Tibial nerve (tissue), 4 donors: ENCODE results near the gene RFK. TPM values are rescaled to one million over a fixed set of nuclear protein-coding genes. Genes with fewer than 3 reads are reported as not detected.

Experiments used
- DNase-seq, 2 donors: peaks; one replicate each; pipeline ENCODE4 v3.0.0-alpha.2; 2019; ENCODE audit warnings: low spot score in 2 of 2
- H3K27ac ChIP-seq, 4 donors: fragments of 200-600 bp; sonication (generic) in 3 of 4; one replicate each; pipeline ENCODE4 v1.5.1; 2017 to 2019; ENCODE audit warnings: mild to moderate bottlenecking in 1 of 4
- H3K27me3 ChIP-seq, 2 donors: fragments of 200-600 bp; sonication (generic) in 1 of 2; one replicate each; pipeline versions ENCODE4 v1.5.1 to v1.6.0; 2017 to 2019
- H3K36me3 ChIP-seq, 3 donors: fragments of 200-600 bp; sonication (generic); one replicate each; pipeline ENCODE4 v1.5.1; 2018 to 2019
- H3K4me1 ChIP-seq, 4 donors: fragments of 200-600 bp; sonication (generic) in 3 of 4; one replicate each; pipeline ENCODE4 v1.5.1; 2017 to 2019
- H3K4me3 ChIP-seq, 4 donors: fragments of 200-600 bp; sonication (generic) in 3 of 4; one replicate each; pipeline ENCODE4 v1.5.1; 2017 to 2019; ENCODE audit warnings: mild to moderate bottlenecking in 1 of 4, moderate library complexity in 1 of 4
- H3K9me3 ChIP-seq, 4 donors: fragments of 200-600 bp; sonication (generic) in 3 of 4; one replicate each; pipeline ENCODE4 v1.5.1; 2017 to 2019
- CTCF ChIP-seq, 5 experiments: fragments of 200-600 bp in 3 of 5; fragments of 450-650 bp in 2 of 5; sonication (generic) in 3 of 5; IDR thresholded peaks; one replicate each; pipeline ENCODE4 v1.5.1; 2016 to 2019; ENCODE audit warnings: antibody characterized with exemption in 5 of 5, mild to moderate bottlenecking in 3 of 5, moderate library complexity in 2 of 5
- EP300 ChIP-seq, 2 donors: sonication (generic); formaldehyde crosslinking; IDR thresholded peaks; one replicate each; pipeline ENCODE4 v1.6.1; 2017; ENCODE audit warnings: antibody characterized with exemption in 2 of 2, mild to moderate bottlenecking in 1 of 2
- POLR2A ChIP-seq, 2 donors: fragments of 450-650 bp; IDR thresholded peaks; one replicate each; pipeline ENCODE4 v1.6.1; 2017; ENCODE audit warnings: antibody characterized with exemption in 2 of 2, mild to moderate bottlenecking in 2 of 2, moderate library complexity in 2 of 2
- WGBS, 2 donors: methylation state at CpG; one replicate each; pipeline ENCODE4 v1.1.5; 2018; 5-methylcytosine and 5-hydroxymethylcytosine counted together
- total RNA-seq, 4 donors: library from RNA; depleted of rRNA; stranded (reverse); fragments of >200 nt; gene quantifications; one replicate each; pipeline ENCODE4 v1.1.0, GENCODE V29; 2016

Gene RFK
- total RNA-seq, 4 donors from 2014 or later: 8.8 to 11.4 (median 9.9) TPM

GRCh38 chr9:76359766-76360165 lies 34.5 kb downstream of the RFK start:
- DNase-seq: no peak
- 79 to 84% methylated on average over 2 of the region's 2 CpGs for WGBS, 2 donors

GRCh38 chr9:76359365-76359764 lies 34.9 kb downstream of the RFK start:
- Histone ChIP-seq H3K4me1 (no peaks in the 10 kb centered on the region), H3K27ac (no peak overlapping the region), H3K4me3 (no peak overlapping the region), H3K27me3 (no peaks in the 10 kb centered on the region), H3K36me3 (no peaks in the 10 kb centered on the region), H3K9me3 (no peaks in the 10 kb centered on the region)
- no peak for TF ChIP-seq CTCF (IDR thresholded peaks at IDR 0.05)
- 84 to 91% methylated on average over 4 of the region's 4 CpGs for WGBS, 2 donors
- no peak for DNase-seq

More at GRCh38 chr9:76359766-76360165, 34.5 kb downstream of the RFK start:
- Histone ChIP-seq H3K27me3 (no peaks in the 10 kb centered on the region), H3K9me3 (no peaks in the 10 kb centered on the region), H3K4me1 (no peaks in the 10 kb centered on the region), H3K36me3 (no peaks in the 10 kb centered on the region), H3K27ac (no peak overlapping the region), H3K4me3 (no peak overlapping the region)
- TF ChIP-seq POLR2A (IDR thresholded peaks at IDR 0.05) (no peak), CTCF (IDR thresholded peaks at IDR 0.05) (no peak), EP300 (IDR thresholded peaks at IDR 0.05) (no peak)

GRCh38 chr9:76358628-76359280 lies 35.5 kb downstream of the RFK start:
- Histone ChIP-seq H3K36me3 (no peaks in the 10 kb centered on the region), H3K4me3 (no peak overlapping the region), H3K27ac (no peak overlapping the region), H3K9me3 (no peaks in the 10 kb centered on the region), H3K4me1 (no peaks in the 10 kb centered on the region), H3K27me3 (no peaks in the 10 kb centered on the region)
- DNase-seq: no peak
- WGBS, 2 donors: 94% methylated on average over 10 of the region's 10 CpGs
- TF ChIP-seq CTCF (IDR thresholded peaks at IDR 0.05) (no peak), EP300 (IDR thresholded peaks at IDR 0.05) (no peak), POLR2A (IDR thresholded peaks at IDR 0.05) (no peak)

- no peaks in the 10 kb centered on the region for H3K9me3 ChIP-seq
- TF ChIP-seq EP300 (IDR thresholded peaks at IDR 0.05) (no peak), POLR2A (IDR thresholded peaks at IDR 0.05) (no peak), CTCF (IDR thresholded peaks at IDR 0.05) (no peak)
- no peaks in the 10 kb centered on the region for H3K4me1 ChIP-seq
- no peak overlapping the region for H3K27ac ChIP-seq
- no peaks in the 10 kb centered on the region for H3K27me3 ChIP-seq
- no peaks in the 10 kb centered on the region for H3K36me3 ChIP-seq
- 51 to 62% methylated on average over 1 of the region's 1 CpG for WGBS, 2 donors
- DNase-seq: no peak
- no peak overlapping the region for H3K4me3 ChIP-seq
Measured at GRCh38 chr9:76357555-76357954, 36.7 kb downstream of the RFK start.

GRCh38 chr9:76355886-76356285 lies 38.3 kb downstream of the RFK start:
- TF ChIP-seq EP300 (IDR thresholded peaks at IDR 0.05) (no peak), CTCF (IDR thresholded peaks at IDR 0.05) (no peak), POLR2A (IDR thresholded peaks at IDR 0.05) (no peak)
- Histone ChIP-seq H3K27me3 (no peaks in the 10 kb centered on the region), H3K27ac (no peak overlapping the region), H3K4me1 (no peaks in the 10 kb centered on the region), H3K9me3 (no peaks in the 10 kb centered on the region), H3K36me3 (no peaks in the 10 kb centered on the region), H3K4me3 (no peak overlapping the region)
- DNase-seq: no peak
- WGBS, 2 donors: 79% methylated on average over 6 of the region's 6 CpGs
